Subcutaneous abdominal adipose tissue (tissue), 5 donors: ENCODE measurements around the gene EXOG.

ENCODE experiments used
- H3K27ac ChIP-seq: one replicate; pipeline ENCODE4 v1.7.0; 2013; ENCODE audit warnings: low read depth, mild to moderate bottlenecking, inconsistent platforms, low read length, moderate library complexity
- H3K27me3 ChIP-seq, 5 donors: one replicate each; pipeline ENCODE4 v1.7.0; 2013; ENCODE audit warnings: low read length in 5 of 5, inconsistent platforms in 1 of 5; ENCODE audit not compliant: control insufficient read depth in 5 of 5, insufficient read depth in 4 of 5
- H3K36me3 ChIP-seq, 5 donors: one replicate each; pipeline ENCODE4 v1.7.0; 2013; ENCODE audit warnings: low read length in 5 of 5; ENCODE audit not compliant: control insufficient read depth in 5 of 5, insufficient read depth in 5 of 5
- H3K4me1 ChIP-seq, 5 donors: one replicate each; pipeline ENCODE4 v1.7.0; 2013; ENCODE audit warnings: low read length in 5 of 5, mild to moderate bottlenecking in 3 of 5, moderate library complexity in 1 of 5; ENCODE audit not compliant: control insufficient read depth in 5 of 5, insufficient read depth in 5 of 5
- H3K4me3 ChIP-seq, 5 donors: one replicate each; pipeline ENCODE4 v1.7.0; 2013; ENCODE audit warnings: low read length in 5 of 5, low read depth in 1 of 5
- H3K9ac ChIP-seq, 5 donors: one replicate each; pipeline ENCODE4 v1.7.0; 2013; ENCODE audit warnings: low read length in 5 of 5, mild to moderate bottlenecking in 4 of 5, moderate library complexity in 3 of 5
- H3K9me3 ChIP-seq, 5 donors: one replicate each; pipeline ENCODE4 v1.7.0; 2013; ENCODE audit warnings: low read length in 5 of 5; ENCODE audit not compliant: control insufficient read depth in 5 of 5
- donor health status: healthy.
- donor health status: healthy.
- donor health status: healthy.
- donor health status: healthy.
- donor health status: healthy.

The EXOG gene

GRCh38 chr3:38551026-38551832, 55.1 kb downstream of the EXOG start:
- Histone ChIP-seq H3K36me3 (no peaks in the 10 kb centered on the region), H3K9ac (no peak overlapping the region), H3K27me3 (no peaks in the 10 kb centered on the region), H3K4me1 (no peaks in the 10 kb centered on the region), H3K27ac (no peak overlapping the region), H3K9me3 (peaks cover 0 to 10% (median 9%) of the 10 kb centered on the region in 5 donors), H3K4me3 (no peak overlapping the region)

- no peak overlapping the region for H3K4me3 ChIP-seq
- H3K27me3 ChIP-seq, result no peaks in the 10 kb centered on the region
- H3K9ac ChIP-seq, result no peak overlapping the region
- peaks cover 0 to 12% (median 9%) of the 10 kb centered on the region in 5 donors for H3K9me3 ChIP-seq
- no peaks in the 10 kb centered on the region for H3K36me3 ChIP-seq
- H3K27ac ChIP-seq, result no peak overlapping the region
- no peaks in the 10 kb centered on the region for H3K4me1 ChIP-seq
These were observed 56.2 kb downstream of the EXOG start for GRCh38 chr3:38552364-38552763.

GRCh38 chr3:38553071-38553470, 56.9 kb downstream of the EXOG start:
- Histone ChIP-seq H3K9ac (no peak overlapping the region), H3K27me3 (no peaks in the 10 kb centered on the region), H3K4me1 (no peaks in the 10 kb centered on the region), H3K36me3 (no peaks in the 10 kb centered on the region), H3K4me3 (no peak overlapping the region), H3K27ac (no peak overlapping the region), H3K9me3 (peaks cover 0 to 12% (median 9%) of the 10 kb centered on the region in 5 donors)

GRCh38 chr3:38554127-38554827, 58.1 kb downstream of the EXOG start:
- Histone ChIP-seq H3K4me3 (no peak overlapping the region), H3K4me1 (no peaks in the 10 kb centered on the region), H3K27ac (no peak overlapping the region), H3K36me3 (no peaks in the 10 kb centered on the region), H3K27me3 (no peaks in the 10 kb centered on the region), H3K9ac (no peak overlapping the region), H3K9me3 (peaks cover 0 to 12% (median 9%) of the 10 kb centered on the region in 5 donors)

GRCh38 chr3:38555149-38555840, 59.2 kb downstream of the EXOG start:
- Histone ChIP-seq H3K27ac (no peak overlapping the region), H3K36me3 (no peaks in the 10 kb centered on the region), H3K9me3 (peaks cover 0 to 11% (median 9%) of the 10 kb centered on the region in 5 donors), H3K4me3 (no peak overlapping the region), H3K9ac (no peak overlapping the region), H3K4me1 (no peaks in the 10 kb centered on the region), H3K27me3 (no peaks in the 10 kb centered on the region)

GRCh38 chr3:38555926-38556325, 59.8 kb downstream of the EXOG start:
- Histone ChIP-seq H3K4me1 (no peaks in the 10 kb centered on the region), H3K4me3 (no peak overlapping the region), H3K27ac (no peak overlapping the region), H3K9me3 (peaks cover 0 to 10% (median 8%) of the 10 kb centered on the region in 5 donors), H3K36me3 (no peaks in the 10 kb centered on the region), H3K9ac (no peak overlapping the region), H3K27me3 (no peaks in the 10 kb centered on the region)

- peaks cover 0 to 10% (median 6%) of the 10 kb centered on the region in 5 donors for H3K9me3 ChIP-seq
- H3K27ac ChIP-seq, result no peak overlapping the region
- peaks cover 0 to under 1% (median 0%) of the 10 kb centered on the region in 5 donors for H3K27me3 ChIP-seq
- no peaks in the 10 kb centered on the region for H3K4me1 ChIP-seq
- H3K36me3 ChIP-seq, result no peaks in the 10 kb centered on the region
- no peak overlapping the region for H3K4me3 ChIP-seq
- H3K9ac ChIP-seq, result no peak overlapping the region
These were observed 60.7 kb downstream of the EXOG start for GRCh38 chr3:38556640-38557358.

GRCh38 chr3:38558864-38559263, 62.7 kb downstream of the EXOG start:
- H3K4me1 ChIP-seq, result no peaks in the 10 kb centered on the region
- H3K27ac ChIP-seq, result no peak overlapping the region
- H3K9ac ChIP-seq, result no peak overlapping the region
- no peaks in the 10 kb centered on the region for H3K36me3 ChIP-seq
- H3K9me3 ChIP-seq, result peaks cover 0 to 8% (median 4%) of the 10 kb centered on the region in 5 donors
- H3K4me3 ChIP-seq, result no peak overlapping the region
- peaks cover 0 to 4% (median 0%) of the 10 kb centered on the region in 5 donors for H3K27me3 ChIP-seq

- Histone ChIP-seq H3K9me3 (peaks cover 0 to 2% (median 0%) of the 10 kb centered on the region in 5 donors), H3K4me1 (no peaks in the 10 kb centered on the region), H3K9ac (no peak overlapping the region), H3K27me3 (peaks cover 0 to 4% (median 0%) of the 10 kb centered on the region in 5 donors), H3K27ac (no peak overlapping the region), H3K4me3 (no peak overlapping the region), H3K36me3 (no peaks in the 10 kb centered on the region)
These were observed 64.1 kb downstream of the EXOG start for GRCh38 chr3:38560284-38560683.
